OCI-LY7 (cell line): ENCODE measurements around the gene AP1S3.

Experiments
- CTCF ChIP-seq: fragments of 200-600 bp; sonication (generic); conservative IDR thresholded peaks from 2 replicates; pipeline ENCODE4 v1.5.1; 2014; ENCODE audit warnings: mild to moderate bottlenecking, antibody characterized with exemption, low read length, moderate library complexity, mixed read lengths
- EZH2phosphoT487 ChIP-seq: fragments of 200-600 bp; sonication (generic); IDR thresholded peaks from 2 replicates; pipeline ENCODE4 v1.6.1; 2018; ENCODE audit warnings: low read depth, borderline replicate concordance, mild to moderate bottlenecking, mixed run types, antibody characterized with exemption, low read length, moderate library complexity, mixed read lengths

GRCh38 chr2:223723954-223724411 lies 113.4 kb downstream of the AP1S3 start:
- TF ChIP-seq CTCF: no peak
- no peak for TF ChIP-seq EZH2phosphoT487
